GM23248 (cell line): ENCODE results near the gene CHCHD4.

ENCODE experiments used
- EZH2 ChIP-seq: fragments of 200-600 bp; sonication (generic); IDR thresholded peaks from 2 replicates; pipeline ENCODE4 v1.6.1; 2018; ENCODE audit warnings: antibody characterized with exemption, mild to moderate bottlenecking; ENCODE audit not compliant: insufficient read depth, poor library complexity, severe bottlenecking
- EZH2phosphoT487 ChIP-seq: fragments of 200-600 bp; sonication (generic); IDR thresholded peaks from 2 replicates; pipeline ENCODE4 v1.6.1; 2018; ENCODE audit warnings: antibody characterized with exemption, moderate library complexity, mild to moderate bottlenecking, low read depth; ENCODE audit not compliant: insufficient read depth

GRCh38 chr3:14172496-14172895 is 47.8 kb upstream of the CHCHD4 start:
- TF ChIP-seq EZH2phosphoT487 (no peak), EZH2 (no peak)
